Measurements from ENCODE around the gene USP34. TPM values are rescaled to one million over a fixed set of nuclear protein-coding genes. Genes with fewer than 3 reads are reported as not detected.

Gene USP34
- total and polyA plus RNA-seq, 2 of the 8 experiments (the other 6 are each of a cell fraction or from before 2014, with no cell fraction given): 56.7 to 91.7 TPM

DNA sequence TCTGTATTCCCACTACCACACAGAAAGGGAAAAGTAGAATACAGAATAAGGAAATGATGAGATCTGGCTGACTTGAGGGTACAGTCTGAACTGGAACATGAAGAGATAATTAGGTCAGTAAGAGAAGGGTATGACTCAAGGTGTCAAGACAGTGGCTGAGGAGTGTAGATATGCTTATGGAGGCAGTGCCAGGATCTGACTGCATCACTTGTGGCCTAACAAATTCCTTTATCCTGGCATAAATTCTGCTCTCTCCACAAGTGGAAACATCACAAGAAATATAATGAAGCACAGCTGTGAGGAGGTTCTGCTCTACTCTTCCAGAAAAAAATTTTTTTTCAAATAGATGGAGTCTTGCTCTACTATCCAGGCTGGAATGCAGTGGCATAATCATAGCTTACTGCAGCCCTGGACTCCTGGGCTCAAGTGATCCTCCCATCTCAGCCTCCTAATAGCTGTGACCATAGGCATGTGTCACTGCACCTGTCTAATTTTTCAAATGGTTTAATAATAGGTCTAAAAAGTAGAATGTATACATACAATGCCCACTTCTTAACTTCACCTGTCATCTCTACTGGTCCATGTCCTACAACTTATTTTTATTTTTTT is 223.6 kb downstream of the USP34 start:
- ChIA-PET CTCF (ENCODE audit: partially characterized antibody) (no interaction called here), POLR2A (ENCODE audit: partially characterized antibody) (interaction anchor here (1.0 kb wide), 1 partner anchor 31 kb away, joined by 3 read pairs; no protein-coding TSS in a partner anchor)
- Histone ChIP-seq H3K14ac (ENCODE audit: insufficient read length) (no peak overlapping the region), H4K8ac (ENCODE audit: extremely low read depth, insufficient read depth, low read length) (no peak overlapping the region), H3K27me3 (replicated peaks in 1 of 4; ENCODE audit: control insufficient read depth in 3 of 4, extremely low read depth in 1 of 4, insufficient read depth in 3 of 4, low read length in 3 of 4) (no peaks in the 10 kb centered on the region), H3K4ac (replicated peaks; ENCODE audit: insufficient read length, low read depth, low read length) (no peak overlapping the region), H3K18ac (ENCODE audit: extremely low read depth, low read length) (no peak overlapping the region), H2BK15ac (ENCODE audit: low read length) (no peak overlapping the region), H2BK20ac (ENCODE audit: low read length) (no peak overlapping the region), H3K4me3 (ENCODE audit: extremely low read depth in 1 of 4, insufficient read depth in 2 of 4, low read depth in 3 of 4, low read length in 4 of 4) (no peak overlapping the region), H2BK12ac (ENCODE audit: low read depth, low read length) (no peak overlapping the region), H3K4me2 (ENCODE audit: insufficient read depth in 1 of 2, low read depth in 2 of 2, low read length in 2 of 2) (no peak overlapping the region), H3K23me2 (ENCODE audit: low read depth, low read length) (no peaks in the 10 kb centered on the region; the same call in 1 of the 2 replicates), H2AFZ (ENCODE audit: low read length) (no peak overlapping the region), H4K20me1 (replicated peaks in 1 of 2; ENCODE audit: control insufficient read depth in 1 of 2, insufficient read depth in 2 of 2, low read length in 2 of 2) (no peaks in the 10 kb centered on the region), H2BK120ac (replicated peaks; ENCODE audit: low read depth, low read length) (no peak overlapping the region), H3K9ac (replicated peaks in 1 of 4; ENCODE audit: extremely low read depth in 1 of 4, low read depth in 3 of 4, low read length in 3 of 4) (no peak overlapping the region), H3K4me1 (replicated peaks in 1 of 4; ENCODE audit: control insufficient read depth in 3 of 4, insufficient read depth in 4 of 4, low read length in 3 of 4) (peaks cover 0 to 4% (median 0%) of the 10 kb centered on the region in 4 experiments; a peak in 2 of 7 replicates), H3K79me1 (ENCODE audit: low read depth, low read length) (no peaks in the 10 kb centered on the region), H3K9me3 (ENCODE audit: insufficient read depth in 2 of 2, low read depth in 1 of 2, low read length in 1 of 2) (no peaks in the 10 kb centered on the region), H3K56ac (replicated peaks; ENCODE audit: insufficient read length, low read depth, low read length) (no peak overlapping the region), H3K27ac (ENCODE audit: low read depth, low read length) (no peak overlapping the region), H3K23ac (ENCODE audit: insufficient read length) (no peak overlapping the region), H2AK5ac (ENCODE audit: low read depth, low read length) (no peak overlapping the region), H2BK5ac (ENCODE audit: low read depth, low read length) (no peak overlapping the region), H4K91ac (replicated peaks; ENCODE audit: insufficient read length, low read length) (no peak overlapping the region), H4K5ac (ENCODE audit: insufficient read length, low read depth, low read length) (no peak overlapping the region), H3K36me3 (ENCODE audit: control insufficient read depth in 2 of 4, insufficient read depth in 4 of 4, low read length in 3 of 4) (peaks cover 0 to 56% (median 16%) of the 10 kb centered on the region in 4 experiments; a peak in 3 of 8 replicates), H3K79me2 (ENCODE audit: control insufficient read depth in 1 of 2, insufficient read depth in 2 of 2, low read length in 2 of 2) (no peaks in the 10 kb centered on the region)
- DNase-seq (ENCODE audit: low read depth in 1 of 2, low spot score in 2 of 2) (no peak), FAIRE-seq (no peak)
- TF ChIP-seq ZNF274 (IDR thresholded peaks at IDR 0.05; ENCODE audit: borderline replicate concordance, extremely low read depth, low read length): no peak
- TF ChIP-seq EZH2 (IDR thresholded peaks at IDR 0.05; ENCODE audit: low read depth, low read length, severe bottlenecking): no peak
- no peak for TF ChIP-seq KDM1A (IDR thresholded peaks at IDR 0.05; ENCODE audit: borderline replicate concordance, low read length)

Measured in H1 (cell line).